ENCODE measurements around the gene SCO2. TPM values are rescaled to one million over a fixed set of nuclear protein-coding genes. Genes with fewer than 3 reads are reported as not detected.
A peak's percentile ranks its signal among the peaks of the same experiment; 100 is the strongest.

Gene SCO2
- total and polyA plus RNA-seq, 2 of the 13 experiments (the other 11 are each of a cell fraction or from before 2014, with no cell fraction given), result 0.32 to 3.7 TPM

- intact Hi-C loops (cut with micrococcal nuclease; ENCODE audit: unreplicated experiment) (no loop called here), in situ Hi-C loops (cut with HindIII; ENCODE audit: extremely low pct_ligation_motif_present, low pct_unique_long_range_greater_than_20kb) (no loop called here)
- no peak overlapping the region for H3K4me3 ChIP-seq (replicated peaks in 1 of 3; ENCODE audit: insufficient read depth in 1 of 3, low read depth in 2 of 3, low read length in 3 of 3)
- no peak overlapping the region for H3K27ac ChIP-seq (ENCODE audit: extremely low read length, insufficient read depth, low read length)
- POLR2A ChIA-PET, result interaction anchor here (0.9 to 2.2 kb wide), 5 partner anchors 10 to 85 kb away, joined by 3 to 12 read pairs (median 3); partner anchors contain the start of gene SCO2
- H3K27me3 ChIP-seq (ENCODE audit: control insufficient read depth in 1 of 2, insufficient read depth in 2 of 2, low read length in 2 of 2), result peaks cover 0 to 4% of the 10 kb centered on the region in 2 experiments; a peak in 1 of 5 replicates
- no peaks in the 10 kb centered on the region for H3K79me2 ChIP-seq (ENCODE audit: insufficient read depth, low read length)
- H4K20me1 ChIP-seq (ENCODE audit: insufficient read depth, low read length), result no peaks in the 10 kb centered on the region; the same call in 1 of the 2 replicates
- no peaks in the 10 kb centered on the region for H3K9me3 ChIP-seq (ENCODE audit: low read length)
- peaks cover 66% of the 10 kb centered on the region for H3K4me1 ChIP-seq (ENCODE audit: insufficient read depth, low read length)
- no peak for DNase-seq (ENCODE audit: low spot score)
- H3K4me2 ChIP-seq (ENCODE audit: low read depth, low read length), result no peak overlapping the region
- BruUV-seq (replicated peaks), result TSS peak; percentile 53
- no peaks in the 10 kb centered on the region for H3K36me3 ChIP-seq (replicated peaks in 1 of 2; ENCODE audit: control insufficient read depth in 1 of 2, insufficient read depth in 2 of 2, low read length in 2 of 2)
- WGBS (ENCODE audit: low lambda C conversion rate), result 80% methylated on average over 14 of the region's 31 CpGs
- H3K9ac ChIP-seq (ENCODE audit: insufficient read depth, low read depth, low read length), result no peak overlapping the region
- FAIRE-seq, result no peak
- CTCF ChIA-PET (ENCODE audit: low intra/inter-chr PET ratio, low total read pairs), result no interaction called here
- no peak for ATAC-seq
- no peak overlapping the region for H2AFZ ChIP-seq (ENCODE audit: low read length)
- 0 out of 2 replicates have a peak, but pooled peaks have one; percentile 25 for TF ChIP-seq SALL1 (CRISPR knock-in tag; IDR thresholded peaks at IDR 0.05)
- TF ChIP-seq GABPB1 (CRISPR knock-in tag; IDR thresholded peaks at IDR 0.05), result peak; percentile 17; the same call in 1 of the 2 replicates
- 0 out of 2 replicates have a peak, but pooled peaks have one; percentile 17 for TF ChIP-seq ZNF280B (CRISPR knock-in tag; IDR thresholded peaks at IDR 0.05; ENCODE audit: borderline replicate concordance)
- TF ChIP-seq POLR2G (IDR thresholded peaks at IDR 0.05; ENCODE audit: low read depth, low read length), result peak; percentile 43; the same call in 1 of the 2 replicates
- no peak for TF ChIP-seq ZSCAN20 (CRISPR knock-in tag; IDR thresholded peaks at IDR 0.05; ENCODE audit: borderline replicate concordance)
- TF ChIP-seq PATZ1 (CRISPR knock-in tag; IDR thresholded peaks at IDR 0.05), result peak; percentile 18; the same call in 1 of the 2 replicates
- TF ChIP-seq NR1H2 (CRISPR knock-in tag; IDR thresholded peaks at IDR 0.05; ENCODE audit: borderline replicate concordance, low read depth), result no peak
- TF ChIP-seq EED (CRISPR knock-in tag; IDR thresholded peaks at IDR 0.05), result no peak
- no peak for TF ChIP-seq ZNF235 (CRISPR knock-in tag; IDR thresholded peaks at IDR 0.05; ENCODE audit: borderline replicate concordance)
- no peak for TF ChIP-seq TEAD3 (CRISPR knock-in tag; optimal IDR thresholded peaks at IDR 0.05; ENCODE audit: borderline replicate concordance)
- no peak for TF ChIP-seq SMYD3 (CRISPR knock-in tag; IDR thresholded peaks at IDR 0.05)
- no peak for TF ChIP-seq ZNF503 (CRISPR knock-in tag; IDR thresholded peaks at IDR 0.05)
Measured at GRCh38 chr22:50483977-50484853, 41.2 kb downstream of the SCO2 start.

Measured in HepG2 (cell line).